HUES6 (cell line): ENCODE data around the gene PUM2.
"Not testable (repeated sequence)": the region's sequence is repeated elsewhere in the genome, so short reads cannot be mapped to it uniquely, and the experiment has no call there.

Experiments
- H3K27ac ChIP-seq: 2 replicates; pipeline ENCODE4 v1.7.0; 2013; ENCODE audit warnings: low read depth, mild to moderate bottlenecking, low read length, inconsistent platforms
- H3K27me3 ChIP-seq: 2 replicates; pipeline ENCODE4 v1.6.1; 2013; ENCODE audit warnings: low read length; ENCODE audit not compliant: control insufficient read depth, insufficient read depth
- H3K36me3 ChIP-seq: 2 replicates; pipeline ENCODE4 v1.6.1; 2013; ENCODE audit warnings: low read length; ENCODE audit not compliant: control insufficient read depth, insufficient read depth
- H3K4me1 ChIP-seq: 2 replicates; pipeline ENCODE4 v1.6.1; 2013; ENCODE audit warnings: low read length; ENCODE audit not compliant: control insufficient read depth, insufficient read depth
- H3K4me3 ChIP-seq: 2 replicates; pipeline ENCODE4 v1.5.1; 2013; ENCODE audit warnings: low read depth, low read length
- H3K9ac ChIP-seq: one replicate; pipeline ENCODE4 v1.6.1; 2013; ENCODE audit warnings: mild to moderate bottlenecking, low read length
- H3K9me3 ChIP-seq: 2 replicates; pipeline ENCODE4 v1.6.1; 2013; ENCODE audit warnings: low read depth, low read length; ENCODE audit not compliant: control insufficient read depth, insufficient read depth

The PUM2 gene

DNA sequence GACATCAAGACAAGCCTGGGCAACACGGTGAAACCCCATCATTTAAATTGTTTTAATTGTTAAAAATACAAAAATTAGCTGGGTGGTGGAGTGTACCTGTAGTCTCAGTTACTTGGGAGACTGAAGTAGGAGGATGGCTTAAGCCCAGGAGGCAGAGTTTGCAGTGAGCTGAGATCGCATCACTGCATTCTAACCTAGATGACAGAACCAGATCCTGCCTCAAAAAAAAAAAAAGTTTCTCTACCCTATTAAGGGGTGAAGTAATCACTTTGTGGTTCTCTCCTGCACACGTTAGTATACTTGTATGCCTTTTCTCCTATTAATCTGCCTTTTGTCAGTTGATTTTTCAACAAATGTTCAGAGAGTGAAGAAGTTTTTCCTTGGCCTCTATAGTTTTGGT, 18.1 kb upstream of the PUM2 start:
- H3K4me1 ChIP-seq: no peaks in the 10 kb centered on the region
- no peak overlapping the region for H3K4me3 ChIP-seq
- H3K9me3 ChIP-seq: peaks cover 17% of the 10 kb centered on the region
- no peak overlapping the region for H3K9ac ChIP-seq
- H3K36me3 ChIP-seq: no peaks in the 10 kb centered on the region
- no peak overlapping the region for H3K27ac ChIP-seq
- no peaks in the 10 kb centered on the region for H3K27me3 ChIP-seq

DNA sequence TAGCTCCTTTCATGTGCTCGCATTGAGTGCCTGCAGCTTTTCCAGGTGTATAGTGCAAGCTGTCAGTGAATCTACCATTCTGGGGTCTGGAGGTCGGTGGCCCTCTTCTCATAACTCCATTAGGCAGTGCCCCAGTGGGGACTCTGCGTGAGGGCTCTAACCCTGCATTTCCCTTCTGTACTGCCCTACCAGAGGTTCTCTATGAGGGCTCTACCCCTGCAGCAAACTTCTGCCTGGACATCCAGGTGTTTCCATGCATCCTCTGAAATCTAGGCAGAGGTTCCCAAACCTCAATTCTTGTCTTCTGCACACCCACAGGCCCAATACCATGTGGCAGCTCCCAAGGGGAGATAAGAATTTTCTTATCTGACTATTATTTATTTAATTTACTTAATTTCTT, 17.3 kb upstream of the PUM2 start:
- H3K9ac ChIP-seq, H3K36me3 ChIP-seq, H3K4me3 ChIP-seq, H3K4me1 ChIP-seq, H3K27me3 ChIP-seq, H3K27ac ChIP-seq: not testable (repeated sequence)
- H3K9me3 ChIP-seq: peaks cover 17% of the 10 kb centered on the region

DNA sequence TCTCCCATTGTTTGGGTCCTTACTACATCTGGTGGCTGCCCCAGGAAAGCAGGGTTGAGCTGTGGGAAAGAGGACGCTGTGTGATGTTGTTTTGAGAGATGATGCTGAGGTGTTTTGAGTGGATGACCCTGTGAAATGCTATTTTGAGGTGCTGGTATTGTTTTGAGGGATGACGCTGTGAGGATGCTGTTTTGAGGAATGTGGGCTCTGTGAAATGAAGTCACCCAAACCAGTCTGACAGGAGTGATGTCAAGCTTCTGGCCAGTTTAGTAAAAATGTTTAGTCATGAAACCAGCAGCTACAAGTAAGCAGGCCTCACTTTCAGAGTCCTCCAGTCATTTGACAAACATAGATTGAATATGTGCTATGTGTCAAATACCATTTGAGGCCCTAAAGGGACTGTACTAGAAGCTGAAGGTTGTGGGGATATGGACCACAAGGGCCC, 16.1 kb upstream of the PUM2 start:
- Histone ChIP-seq H3K9me3 (peaks cover 17% of the 10 kb centered on the region), H3K9ac (no peak overlapping the region), H3K36me3 (no peaks in the 10 kb centered on the region), H3K27me3 (no peaks in the 10 kb centered on the region), H3K4me1 (no peaks in the 10 kb centered on the region), H3K27ac (no peak overlapping the region), H3K4me3 (no peak overlapping the region)

DNA sequence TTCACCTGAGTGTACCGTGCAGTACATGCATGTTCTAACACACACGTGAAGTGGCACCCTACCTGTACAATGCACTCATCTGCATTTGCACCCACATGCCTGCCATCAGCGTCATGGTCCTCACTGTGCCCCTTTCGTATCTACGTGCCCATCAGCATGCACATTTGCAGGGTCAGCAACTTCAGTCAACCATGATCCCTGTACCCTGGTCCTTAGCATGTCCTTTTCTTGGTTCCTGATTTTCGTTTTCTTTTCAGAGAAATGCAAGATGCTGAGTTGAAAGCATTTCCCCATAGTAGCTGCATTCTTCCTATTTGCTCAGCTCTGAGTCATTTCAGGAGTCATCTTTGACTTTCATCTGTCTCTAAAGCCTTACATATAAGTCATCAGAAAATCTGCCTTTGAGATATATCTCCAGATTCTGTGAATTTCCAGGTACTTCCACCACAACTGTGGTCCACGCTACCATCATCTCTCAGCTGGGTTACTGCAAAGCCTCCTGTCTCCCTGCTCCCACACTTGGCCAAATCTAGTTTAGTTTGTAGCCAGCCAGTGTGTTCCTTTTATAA, 14.7 kb upstream of the PUM2 start:
- peaks cover 17% of the 10 kb centered on the region for H3K9me3 ChIP-seq
- H3K27me3 ChIP-seq: no peaks in the 10 kb centered on the region
- H3K4me1 ChIP-seq: no peaks in the 10 kb centered on the region
- H3K9ac ChIP-seq: no peak overlapping the region
- H3K4me3 ChIP-seq: no peak overlapping the region
- H3K27ac ChIP-seq: no peak overlapping the region
- no peaks in the 10 kb centered on the region for H3K36me3 ChIP-seq

DNA sequence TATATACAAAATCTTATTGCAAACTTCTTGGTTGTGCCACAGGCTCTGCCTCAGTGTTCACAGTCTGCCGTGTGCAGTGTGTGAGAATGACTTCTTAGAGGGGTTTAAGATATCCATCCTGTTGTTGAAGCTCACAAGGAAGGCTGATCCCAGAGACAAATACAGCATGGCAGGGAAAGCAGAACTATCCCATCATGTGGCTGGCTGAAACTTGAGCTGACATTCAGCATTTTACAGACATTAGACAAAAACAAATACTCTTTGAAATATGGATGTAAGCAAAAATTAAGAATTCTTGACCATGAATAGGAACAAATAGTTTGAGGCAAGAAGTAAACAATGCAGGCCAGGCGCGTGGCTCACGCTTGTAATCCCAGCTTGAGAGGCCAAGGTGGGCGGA, 12.9 kb upstream of the PUM2 start:
- Histone ChIP-seq H3K27me3 (no peaks in the 10 kb centered on the region), H3K9me3 (peaks cover 14% of the 10 kb centered on the region), H3K4me3 (no peak overlapping the region), H3K9ac (no peak overlapping the region), H3K36me3 (no peaks in the 10 kb centered on the region), H3K4me1 (no peaks in the 10 kb centered on the region), H3K27ac (no peak overlapping the region)

DNA sequence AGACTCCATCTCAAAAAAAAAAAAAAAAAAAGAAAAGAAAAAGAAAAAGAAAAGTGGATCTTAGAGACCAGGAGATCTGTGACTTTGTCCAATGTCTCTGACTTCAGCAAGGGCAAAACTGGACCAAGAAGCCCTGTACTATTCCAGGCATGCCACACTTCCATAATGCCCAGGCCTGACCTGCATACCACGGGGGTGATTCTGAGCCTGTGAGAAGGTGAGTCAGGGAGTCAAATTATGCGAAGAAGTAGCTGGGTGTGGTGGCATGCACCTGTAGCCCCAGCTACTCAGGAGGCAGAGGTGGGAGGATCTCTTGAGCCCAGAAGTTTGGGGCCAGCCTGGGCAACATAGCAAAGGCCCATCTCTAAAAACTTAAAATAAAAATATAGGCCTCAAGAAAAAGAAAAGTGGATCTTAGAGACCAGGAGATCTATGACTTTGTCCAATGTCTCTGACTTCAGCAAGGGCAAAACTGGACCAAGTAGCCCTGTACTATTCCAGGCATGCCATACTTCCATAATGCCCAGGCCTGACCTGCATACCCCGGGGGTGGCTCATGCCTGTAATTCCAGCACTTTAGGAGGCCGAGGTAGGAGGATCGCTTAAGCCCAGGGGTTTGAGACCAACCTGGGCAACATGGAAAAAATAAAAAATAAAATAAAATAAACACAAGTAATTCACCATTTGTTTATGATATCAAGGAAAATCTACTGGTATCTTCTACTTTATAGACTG, 12.2 kb upstream of the PUM2 start:
- Histone ChIP-seq H3K27me3 (no peaks in the 10 kb centered on the region), H3K27ac (no peak overlapping the region), H3K9me3 (peaks cover 8% of the 10 kb centered on the region), H3K36me3 (no peaks in the 10 kb centered on the region), H3K9ac (no peak overlapping the region), H3K4me3 (no peak overlapping the region), H3K4me1 (no peaks in the 10 kb centered on the region)

DNA sequence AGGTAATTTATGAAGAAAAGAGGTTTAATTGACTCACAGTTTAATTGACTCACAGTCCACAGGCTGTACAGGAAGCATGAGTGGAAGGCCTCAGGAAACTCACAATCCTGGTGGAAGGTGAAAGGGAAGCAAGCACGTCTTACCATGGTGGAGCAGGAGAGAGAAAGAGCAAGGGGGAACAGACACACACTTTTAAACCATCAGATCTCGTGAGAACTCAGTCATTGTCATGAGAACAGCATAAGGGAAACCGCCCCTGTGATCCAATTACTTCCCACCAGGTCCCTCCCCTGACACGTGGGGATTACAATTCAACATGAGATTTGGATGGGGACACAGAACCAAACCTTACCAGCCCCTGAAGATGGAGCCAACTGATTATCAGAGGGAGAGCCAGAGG, 11.2 kb upstream of the PUM2 start:
- no peaks in the 10 kb centered on the region for H3K36me3 ChIP-seq
- no peak overlapping the region for H3K27ac ChIP-seq
- no peaks in the 10 kb centered on the region; the same call in 1 of the 2 replicates for H3K9me3 ChIP-seq
- H3K9ac ChIP-seq: no peak overlapping the region
- no peak overlapping the region for H3K4me3 ChIP-seq
- H3K4me1 ChIP-seq: no peaks in the 10 kb centered on the region
- H3K27me3 ChIP-seq: no peaks in the 10 kb centered on the region

DNA sequence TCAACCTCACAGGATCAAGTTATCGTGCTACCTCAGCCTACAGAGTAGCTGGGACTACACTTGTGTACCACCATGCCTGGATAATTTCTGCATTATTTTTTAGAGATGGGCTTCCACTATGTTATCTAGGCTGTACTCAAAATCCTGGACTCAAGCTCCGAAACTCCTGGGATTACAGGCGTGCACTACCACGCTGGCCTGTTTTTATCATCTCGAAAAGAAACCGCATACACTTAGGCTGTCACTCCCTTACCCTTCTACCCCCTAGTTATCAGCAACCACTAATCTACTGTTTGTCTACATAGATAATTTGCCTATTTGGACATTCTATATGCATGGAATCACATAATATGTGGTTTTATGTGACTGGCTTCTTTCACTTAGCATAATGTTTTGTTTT, 8.5 kb upstream of the PUM2 start:
- no peaks in the 10 kb centered on the region for H3K9me3 ChIP-seq
- H3K4me1 ChIP-seq: no peaks in the 10 kb centered on the region
- H3K9ac ChIP-seq: no peak overlapping the region
- H3K27me3 ChIP-seq: no peaks in the 10 kb centered on the region
- no peaks in the 10 kb centered on the region for H3K36me3 ChIP-seq
- H3K27ac ChIP-seq: no peak overlapping the region
- no peak overlapping the region for H3K4me3 ChIP-seq

DNA sequence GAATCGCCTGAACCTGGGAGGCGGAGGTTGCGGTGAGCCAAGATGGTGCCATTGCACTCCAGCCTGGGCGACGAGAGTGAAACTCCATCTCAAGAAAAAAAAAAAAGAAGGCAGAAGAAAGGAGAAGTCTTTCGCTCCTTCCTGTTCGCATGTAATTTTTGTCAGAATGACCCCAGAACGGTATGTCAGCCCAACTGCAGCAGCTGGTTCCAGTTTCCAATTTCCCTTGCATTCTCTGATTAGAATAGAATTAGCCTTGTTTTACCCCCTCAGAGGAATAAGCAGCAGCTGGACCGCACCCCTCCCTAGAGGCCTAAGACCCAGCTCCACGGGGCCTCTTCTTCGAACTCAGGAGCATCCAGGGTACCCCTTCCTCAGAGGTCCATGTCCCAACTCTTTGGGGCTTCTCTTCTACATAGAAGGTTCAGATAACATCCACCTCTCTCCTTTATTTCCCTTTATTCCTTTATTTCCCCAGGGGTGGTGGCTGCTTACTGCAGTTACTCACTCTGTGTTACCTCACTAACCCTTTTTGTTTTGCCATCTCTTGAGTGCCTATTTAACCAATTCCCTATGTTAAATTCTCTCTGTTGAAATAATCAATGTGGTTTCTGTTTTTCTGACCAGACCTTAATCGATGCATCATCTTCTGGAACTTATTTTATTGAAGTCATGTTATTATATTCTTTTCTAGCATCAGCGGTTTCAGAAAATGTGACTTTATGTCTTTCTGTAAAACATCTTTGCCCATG, 7.2 kb upstream of the PUM2 start:
- peaks cover 12% of the 10 kb centered on the region for H3K4me1 ChIP-seq
- no peaks in the 10 kb centered on the region for H3K27me3 ChIP-seq
- no peaks in the 10 kb centered on the region for H3K9me3 ChIP-seq
- no peak overlapping the region for H3K27ac ChIP-seq
- H3K36me3 ChIP-seq: no peaks in the 10 kb centered on the region
- H3K4me3 ChIP-seq: no peak overlapping the region
- H3K9ac ChIP-seq: no peak overlapping the region

DNA sequence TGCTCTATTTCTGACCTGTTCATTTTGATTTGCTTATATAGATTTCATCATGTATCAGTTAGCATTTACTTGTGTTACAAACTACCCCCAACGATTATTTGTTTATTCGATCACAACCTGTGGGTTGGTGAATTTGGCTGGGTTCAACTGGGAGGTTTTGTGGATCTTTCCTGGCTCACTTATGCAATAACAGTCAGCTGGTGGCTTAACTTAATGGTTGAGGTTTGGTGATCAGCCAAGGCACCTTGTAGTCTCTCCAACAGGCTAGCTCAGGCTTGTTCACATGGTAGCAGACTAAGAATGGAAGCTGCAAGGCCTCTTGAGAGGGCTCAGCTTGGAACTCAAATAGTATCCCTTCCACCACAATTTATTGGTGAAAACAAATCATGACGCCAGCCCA, 5.4 kb upstream of the PUM2 start:
- Histone ChIP-seq H3K4me3 (no peak overlapping the region), H3K27ac (no peak overlapping the region), H3K27me3 (no peaks in the 10 kb centered on the region), H3K36me3 (no peaks in the 10 kb centered on the region), H3K4me1 (peaks cover 30% of the 10 kb centered on the region), H3K9ac (no peak overlapping the region), H3K9me3 (no peaks in the 10 kb centered on the region)

DNA sequence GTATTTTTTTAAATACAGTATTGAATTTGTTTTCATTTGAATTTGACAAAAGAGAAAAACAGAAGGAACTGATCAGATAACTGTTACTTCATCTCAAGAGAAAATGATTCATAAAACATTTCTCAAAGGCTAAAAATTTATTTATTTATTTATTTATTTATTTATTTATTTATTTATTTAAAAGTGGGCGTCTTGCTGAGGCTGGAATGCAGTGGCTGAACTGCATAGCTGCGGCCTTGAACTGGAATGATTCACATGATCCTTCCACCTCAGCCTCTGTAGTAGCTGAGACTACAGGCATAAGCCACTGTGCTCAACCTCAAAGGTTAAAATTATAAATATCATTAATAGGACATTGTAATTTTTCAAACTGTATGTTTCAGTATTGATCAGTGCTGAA, 4.5 kb upstream of the PUM2 start:
- Histone ChIP-seq H3K27ac (no peak overlapping the region), H3K27me3 (no peaks in the 10 kb centered on the region), H3K4me3 (no peak overlapping the region), H3K36me3 (no peaks in the 10 kb centered on the region), H3K4me1 (peaks cover 30% of the 10 kb centered on the region), H3K9ac (no peak overlapping the region), H3K9me3 (no peaks in the 10 kb centered on the region)
